Prostate gland (tissue), 2 donors: ENCODE data around the gene RNF222. TPM values are rescaled to one million over a fixed set of nuclear protein-coding genes. Genes with fewer than 3 reads are reported as not detected.

Experiments used
- DNase-seq: peaks from one replicate; pipeline ENCODE4 v3.0.0-alpha.2; 2019; ENCODE audit warnings: low spot score
- H3K27ac ChIP-seq, 2 donors: fragments of 200-600 bp; sonication (generic); 2 replicates each; pipeline ENCODE4 v1.5.1; 2017 to 2019
- H3K27me3 ChIP-seq: fragments of 200-600 bp; sonication (generic); replicated peaks from 2 replicates; pipeline ENCODE4 v1.5.1; 2019; ENCODE audit not compliant: insufficient read depth
- H3K36me3 ChIP-seq, 2 donors: fragments of 200-600 bp; sonication (generic); 1 replicate in 1 of 2; 2 replicates in 1 of 2; pipeline versions ENCODE4 v1.5.1 to v1.8.1; 2017 to 2019
- H3K4me1 ChIP-seq: fragments of 200-600 bp; sonication (generic); replicated peaks from 2 replicates; pipeline ENCODE4 v1.5.1; 2019
- H3K4me3 ChIP-seq, 2 donors: fragments of 200-600 bp; sonication (generic); 2 replicates each; pipeline ENCODE4 v1.5.1; 2017 to 2019
- H3K9me3 ChIP-seq: fragments of 200-600 bp; sonication (generic); 2 replicates; pipeline ENCODE4 v1.5.1; 2017
- CTCF ChIP-seq, 4 experiments: fragments of 200-600 bp in 2 of 4; fragments of 450-650 bp in 2 of 4; sonication (generic) in 2 of 4; IDR thresholded peaks; 1 replicate in 3 of 4; 2 replicates in 1 of 4; pipeline ENCODE4 v1.5.1; 2016 to 2019; ENCODE audit warnings: antibody characterized with exemption in 4 of 4, mild to moderate bottlenecking in 2 of 4, moderate library complexity in 2 of 4
- POLR2A ChIP-seq: fragments of 450-650 bp; IDR thresholded peaks from one replicate; pipeline ENCODE4 v1.6.1; 2016; ENCODE audit warnings: antibody characterized with exemption, mild to moderate bottlenecking
- POLR2AphosphoS5 ChIP-seq: sonication (generic); formaldehyde crosslinking; IDR thresholded peaks from one replicate; pipeline ENCODE4 v1.6.1; 2017; ENCODE audit warnings: antibody characterized with exemption
- WGBS: methylation state at CpG from one replicate; pipeline ENCODE4 v1.1.5; 2018; 5-methylcytosine and 5-hydroxymethylcytosine counted together
- intact Hi-C: fragments of 100-400 bp; cut with DNase I; formaldehyde crosslinking; loops from one replicate; pipeline ENCODE4 v1.14.2; 2022
- total RNA-seq, 2 donors: library from RNA; depleted of rRNA; stranded (reverse); fragments of >200 nt; gene quantifications; one replicate each; pipeline ENCODE4 v1.1.0, GENCODE V29; 2016

The RNF222 gene
- total RNA-seq, 2 donors from 2014 or later: not detected

- no peak for TF ChIP-seq CTCF (IDR thresholded peaks at IDR 0.05)
- TF ChIP-seq POLR2A: no peak
- TF ChIP-seq POLR2AphosphoS5: no peak
- Histone ChIP-seq H3K27ac (no peak overlapping the region), H3K27me3 (no peaks in the 10 kb centered on the region), H3K36me3 (no peaks in the 10 kb centered on the region), H3K4me3 (no peak overlapping the region), H3K4me1 (no peaks in the 10 kb centered on the region), H3K9me3 (no peaks in the 10 kb centered on the region)
- intact Hi-C loops: no loop called here
- WGBS: 76% methylated on average over 2 of the region's 2 CpGs
- no peak for DNase-seq
Observed at GRCh38 chr17:8441690-8442089, 44.1 kb upstream of the RNF222 start.

DNA sequence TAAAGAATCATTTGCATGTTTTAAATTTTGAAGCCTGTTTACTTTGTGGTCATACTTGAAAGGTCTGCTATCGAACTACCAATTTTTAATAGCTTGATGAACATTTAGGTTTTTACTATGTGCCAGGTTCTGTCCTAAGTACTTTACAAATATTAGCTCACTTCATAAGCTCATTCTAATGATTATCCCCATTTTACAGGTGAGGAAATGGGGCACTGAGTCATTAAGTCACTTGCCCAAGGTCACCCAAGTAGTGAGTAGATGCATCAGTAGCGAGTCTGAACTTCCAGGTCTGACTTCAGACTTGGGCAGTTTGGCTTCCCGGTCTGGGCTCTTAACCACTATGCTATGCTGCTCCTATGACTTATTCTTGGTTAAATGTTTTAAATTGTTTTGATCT is 42.1 kb upstream of the RNF222 start:
- no peaks in the 10 kb centered on the region for H3K27me3 ChIP-seq
- H3K27ac ChIP-seq: no peak overlapping the region
- no peak overlapping the region for H3K4me3 ChIP-seq
- no peaks in the 10 kb centered on the region for H3K4me1 ChIP-seq
- no peak for DNase-seq
- TF ChIP-seq POLR2AphosphoS5 (no peak), CTCF (IDR thresholded peaks at IDR 0.05) (no peak), POLR2A (no peak)
- intact Hi-C loops: loop anchor here (5.0 kb wide), 1 partner anchor 62 kb away; the partner anchor contains the start of gene KRABD2
- WGBS: 90% methylated on average over 3 of the region's 3 CpGs
- no peaks in the 10 kb centered on the region for H3K36me3 ChIP-seq
- H3K9me3 ChIP-seq: no peaks in the 10 kb centered on the region

DNA sequence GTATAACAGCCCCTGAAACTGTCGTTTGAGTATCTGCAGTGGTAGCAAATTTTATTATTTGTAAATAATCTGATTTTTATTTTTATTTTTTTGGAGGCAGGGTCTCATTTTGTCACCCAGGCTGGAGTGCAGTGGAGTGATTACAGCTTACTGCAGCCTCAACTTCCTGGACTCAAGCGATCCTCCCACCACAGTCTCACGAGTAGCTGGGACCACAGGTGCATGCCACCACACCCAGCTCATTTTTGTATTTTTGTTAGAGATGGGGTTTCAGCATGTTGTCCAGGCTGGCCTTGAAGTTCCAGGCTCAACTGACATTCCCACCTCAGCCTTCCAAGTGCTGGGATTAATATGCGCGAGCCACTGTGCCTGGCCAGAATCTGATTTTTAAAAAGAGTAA is 40.8 kb upstream of the RNF222 start:
- Histone ChIP-seq H3K4me3 (no peak overlapping the region), H3K9me3 (no peaks in the 10 kb centered on the region), H3K27me3 (no peaks in the 10 kb centered on the region), H3K4me1 (no peaks in the 10 kb centered on the region), H3K36me3 (no peaks in the 10 kb centered on the region), H3K27ac (no peak overlapping the region)
- intact Hi-C loops: loop anchor here (5.0 kb wide), 1 partner anchor 61 kb away; the partner anchor contains the start of gene KRABD2
- DNase-seq: no peak
- no peak for TF ChIP-seq CTCF (IDR thresholded peaks at IDR 0.05)
- no peak for TF ChIP-seq POLR2A
- no peak for TF ChIP-seq POLR2AphosphoS5
- 89% methylated on average over 5 of the region's 5 CpGs for WGBS

- DNase-seq: no peak
- 11% methylated on average over 5 of the region's 5 CpGs for WGBS
- Histone ChIP-seq H3K27me3 (no peaks in the 10 kb centered on the region), H3K36me3 (no peaks in the 10 kb centered on the region), H3K4me3 (peak overlapping the region; percentile 89 to 99), H3K27ac (peak overlapping the region; percentile 99 to 100), H3K4me1 (no peaks in the 10 kb centered on the region), H3K9me3 (no peaks in the 10 kb centered on the region)
- TF ChIP-seq POLR2A: no peak
- no peak for TF ChIP-seq POLR2AphosphoS5
- TF ChIP-seq CTCF (IDR thresholded peaks at IDR 0.05): no peak
- intact Hi-C loops: loop anchor here (2.0 to 5.0 kb wide), 2 partner anchors 60 to 194 kb away; partner anchors contain the start of genes KRABD2 and MYH10
Observed at GRCh38 chr17:8436844-8437171, 39.2 kb upstream of the RNF222 start.

- intact Hi-C loops: loop anchor here (2.0 to 5.0 kb wide), 2 partner anchors 59 to 194 kb away; partner anchors contain the start of genes KRABD2 and MYH10
- under 1% methylated on average over 41 of the region's 43 CpGs for WGBS
- DNase-seq: peak; percentile 41
- TF ChIP-seq POLR2A (no peak), CTCF (IDR thresholded peaks at IDR 0.05) (peak in 1 of 4 experiments; percentile 16), POLR2AphosphoS5 (peak; percentile 16)
- Histone ChIP-seq H3K27me3 (no peaks in the 10 kb centered on the region), H3K4me1 (no peaks in the 10 kb centered on the region), H3K4me3 (peak overlapping the region; percentile 89 to 99), H3K36me3 (no peaks in the 10 kb centered on the region), H3K9me3 (no peaks in the 10 kb centered on the region), H3K27ac (peak overlapping the region; percentile 99 to 100)
Observed at GRCh38 chr17:8436169-8436843, 38.7 kb upstream of the RNF222 start.
